Left hindlimb (tissue), 1 donor: Measurements from ENCODE around the gene SLC2A4.
"Not testable (repeated sequence)": the region's sequence is repeated elsewhere in the genome, so short reads cannot be mapped to it uniquely, and the experiment has no call there.

ENCODE experiments used
- DNase-seq: peaks from one replicate; pipeline ENCODE4 v3.0.0-alpha.2; 2018

The SLC2A4 gene

GRCh38 chr17:7327056-7327455, 45.5 kb downstream of the SLC2A4 start:
- DNase-seq: no peak

DNA sequence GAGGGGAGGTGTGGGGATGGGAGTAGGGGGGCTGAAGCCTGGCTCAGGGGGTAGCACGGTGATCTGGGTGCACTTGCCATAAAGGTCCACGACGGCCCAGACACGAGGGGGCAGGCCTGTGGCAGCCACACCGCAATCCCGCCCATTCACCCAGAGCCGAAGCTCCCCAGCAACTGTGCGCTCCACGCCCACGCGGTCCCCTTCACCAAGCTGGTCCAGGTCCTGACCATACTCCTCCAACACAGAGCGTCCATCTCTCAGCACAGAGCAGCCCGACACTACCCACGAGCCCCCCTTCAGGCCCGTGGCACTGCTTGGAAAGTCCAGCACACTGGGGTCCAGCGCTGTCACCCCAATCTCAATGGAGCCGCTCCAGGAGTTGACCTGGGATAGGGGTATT, 46.0 kb downstream of the SLC2A4 start:
- no peak for DNase-seq

DNA sequence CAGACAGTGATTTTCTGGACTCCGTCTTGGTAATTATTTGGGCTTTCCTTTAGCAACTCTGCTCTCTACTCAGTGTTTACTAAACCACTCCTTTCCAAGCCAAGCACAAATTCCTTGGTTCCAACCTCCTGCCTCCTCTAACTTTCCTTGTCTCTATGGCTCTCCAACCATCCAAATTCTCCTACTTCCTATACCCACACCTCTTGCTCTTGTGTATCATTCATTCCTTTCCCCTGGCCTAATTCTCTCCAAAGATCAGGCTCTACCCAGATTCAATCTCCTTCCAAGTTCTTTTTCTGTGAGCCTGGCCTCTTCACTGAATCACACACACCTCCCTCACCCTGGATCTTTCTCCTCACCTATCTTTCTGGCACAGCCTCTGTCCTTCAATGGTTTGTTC, 46.5 kb downstream of the SLC2A4 start:
- DNase-seq: no peak

- no peak for DNase-seq
These were observed 47.4 kb downstream of the SLC2A4 start, which contains the start of gene NEURL4 for GRCh38 chr17:7328840-7329373. Gene NEURL4, minus strand, starts transcription at chr17:7329335. Its CDS starts 23 bp downstream, at chr17:7329312.

- DNase-seq: peak; percentile 99
These were observed 48.0 kb downstream of the SLC2A4 start for GRCh38 chr17:7329374-7329996.

- peak; percentile 91 for DNase-seq
These were observed 48.6 kb downstream of the SLC2A4 start for GRCh38 chr17:7329997-7330637.

GRCh38 chr17:7330638-7331015, 49.1 kb downstream of the SLC2A4 start:
- DNase-seq: no peak

DNA sequence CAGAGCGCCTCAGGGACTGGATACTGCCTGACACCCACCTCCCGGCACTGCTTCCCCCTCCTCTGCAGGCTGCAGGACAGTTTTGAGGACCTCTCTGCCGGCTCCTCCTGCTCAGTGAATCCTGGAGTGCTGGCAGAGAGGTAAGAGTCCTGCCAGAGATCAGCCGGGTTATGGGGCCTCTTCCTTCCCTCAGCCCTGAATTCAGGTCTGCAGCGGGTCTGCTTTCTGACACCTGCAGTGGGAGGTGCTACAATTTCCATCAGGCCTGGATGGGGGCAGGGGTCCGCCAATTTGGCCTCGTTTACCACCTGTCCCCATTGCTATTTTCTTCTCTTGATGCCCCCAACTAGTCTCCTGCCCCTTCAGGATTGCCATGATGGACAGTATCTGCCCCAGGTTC, 50.6 kb downstream of the SLC2A4 start:
- no peak for DNase-seq

GRCh38 chr17:7332600-7333069, 51.1 kb downstream of the SLC2A4 start:
- not testable (repeated sequence) for DNase-seq

- no peak for DNase-seq
These were observed 53.5 kb downstream of the SLC2A4 start for GRCh38 chr17:7334938-7335538.

GRCh38 chr17:7335765-7336164, 54.2 kb downstream of the SLC2A4 start:
- DNase-seq: not testable (repeated sequence)

GRCh38 chr17:7336240-7337175, 55.0 kb downstream of the SLC2A4 start, which contains the start of gene ACAP1:
Gene ACAP1, plus strand, starts transcription at chr17:7336529. Its CDS starts 206 bp downstream, at chr17:7336735.
- DNase-seq: no peak

GRCh38 chr17:7337600-7337999, 56.1 kb downstream of the SLC2A4 start:
- DNase-seq: not testable (repeated sequence)
